GM21717 (cell line): ENCODE measurements around the gene CAB39.

ENCODE experiments used
- ATAC-seq: cut with Tn5 transposase; IDR thresholded peaks from one replicate; pipeline ENCODE4 v1.9.1; 2021; ENCODE audit warnings: mild to moderate bottlenecking, moderate library complexity; ENCODE audit not compliant: unreplicated experiment

The CAB39 gene

DNA sequence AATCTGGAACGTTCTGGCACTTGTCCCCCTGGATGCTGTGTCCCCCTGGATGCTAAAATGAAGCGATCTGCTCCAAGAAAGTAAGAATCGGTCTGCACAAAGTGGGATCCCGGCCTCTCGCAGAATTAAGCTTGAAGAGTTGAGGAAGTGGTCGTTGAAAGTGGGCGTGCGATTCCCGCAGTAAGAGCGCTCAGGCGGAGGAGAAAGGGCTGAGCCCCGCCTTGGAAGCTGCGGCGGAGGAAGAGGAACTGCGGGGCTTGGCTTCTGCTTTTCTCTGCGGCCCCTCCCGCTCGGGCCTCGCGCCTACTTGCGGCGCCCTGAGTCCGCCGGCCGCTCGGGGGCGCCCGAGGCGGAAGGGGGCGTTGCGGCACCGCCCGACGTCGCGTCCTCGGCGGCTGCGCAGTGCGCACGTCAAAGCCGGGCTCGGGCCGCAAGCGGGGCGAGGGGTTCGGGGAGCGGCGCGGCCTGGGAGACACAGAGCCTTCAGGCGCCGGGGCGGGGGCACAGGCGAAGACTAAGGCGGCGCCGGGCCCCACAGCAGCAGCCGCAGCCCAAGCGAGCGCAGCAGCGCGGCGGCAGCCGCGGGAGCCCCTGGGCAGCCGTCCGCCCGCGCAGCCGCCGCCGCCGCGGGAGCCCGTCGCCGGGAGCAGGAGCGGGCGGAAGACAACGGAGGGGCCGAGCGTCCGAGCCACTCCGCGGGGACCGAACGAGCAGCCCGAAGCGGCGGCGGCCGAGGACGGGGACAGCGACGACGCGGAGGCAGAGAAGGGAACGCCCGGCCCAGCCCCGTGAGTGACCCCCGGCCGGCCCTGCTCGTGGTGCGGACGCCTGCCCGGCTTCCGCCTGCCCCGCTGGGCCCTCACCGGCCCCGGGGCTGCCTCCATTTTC lies at the start of gene CAB39:
Gene CAB39, plus strand, starts transcription at position 400 of the 888 bp plus-strand sequence. CDS start 47,160 bp downstream, outside the sequence.
- ATAC-seq: peak; percentile 81

- no peak for ATAC-seq
These were observed 48.5 kb upstream of the CAB39 start for GRCh38 chr2:230664128-230664527.

DNA sequence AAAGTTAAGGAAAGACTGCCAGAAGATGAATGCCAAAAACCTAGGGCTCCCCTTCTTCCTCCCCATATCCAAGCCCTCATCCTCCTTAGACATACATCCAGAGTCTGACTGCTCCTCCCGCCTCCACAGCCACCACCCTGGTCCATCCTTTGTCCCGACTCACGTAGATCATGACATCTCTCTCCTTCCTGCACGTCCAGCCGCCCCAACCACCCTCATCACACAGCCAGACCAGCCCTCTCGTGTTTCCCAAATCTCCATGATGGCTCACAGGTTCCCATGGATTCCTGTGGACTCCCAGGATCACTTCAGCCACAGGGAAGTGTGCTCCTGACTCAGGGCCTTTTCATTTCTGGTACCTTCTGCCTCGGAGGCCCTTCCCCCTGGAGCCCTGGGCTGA lies 47.8 kb upstream of the CAB39 start:
- ATAC-seq: no peak

GRCh38 chr2:230665263-230665691 lies 47.4 kb upstream of the CAB39 start:
- ATAC-seq: no peak

GRCh38 chr2:230666446-230666845 lies 46.2 kb upstream of the CAB39 start:
- no peak for ATAC-seq

DNA sequence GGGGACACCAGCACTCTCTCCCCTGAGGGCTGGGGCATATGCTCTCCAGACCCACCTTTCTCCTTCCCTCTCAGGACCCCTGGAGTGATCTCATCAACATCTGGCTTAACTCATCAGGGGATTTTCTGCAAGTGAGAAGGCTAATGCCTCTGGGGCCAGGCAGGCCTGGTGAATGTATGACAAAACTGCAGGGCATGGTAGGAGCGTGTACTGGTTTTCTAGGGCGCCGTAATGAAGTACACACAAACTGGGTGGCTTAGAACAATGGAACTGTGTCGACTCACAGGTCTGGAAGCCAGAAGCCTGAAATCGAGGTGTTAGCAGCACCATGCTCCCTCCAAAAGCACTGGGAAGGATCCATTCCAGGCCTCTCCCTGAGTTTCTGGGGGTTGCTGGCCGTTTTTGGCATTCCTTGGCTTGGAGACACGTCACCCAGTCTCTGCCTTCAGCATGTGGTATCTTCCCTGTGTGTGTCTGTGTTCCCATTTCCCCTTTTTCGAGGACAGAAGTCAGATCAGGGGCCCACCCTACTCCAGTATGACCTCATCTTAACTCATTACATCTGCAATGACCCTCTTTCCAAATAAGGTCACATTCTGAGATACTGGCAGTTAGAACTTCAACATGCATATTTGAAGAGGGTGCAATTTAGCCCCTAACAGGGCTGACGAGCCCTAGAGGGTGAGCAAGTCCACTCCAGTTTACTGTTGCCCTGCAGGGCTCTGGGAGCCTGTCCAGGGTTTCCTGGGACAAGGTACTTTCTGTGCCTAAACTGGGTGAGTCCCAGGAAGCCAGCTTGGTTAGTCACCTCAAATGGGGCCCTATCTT lies 45.5 kb upstream of the CAB39 start:
- ATAC-seq: no peak

- peak; percentile 64 for ATAC-seq
These were observed 44.3 kb upstream of the CAB39 start for GRCh38 chr2:230668184-230668938.

DNA sequence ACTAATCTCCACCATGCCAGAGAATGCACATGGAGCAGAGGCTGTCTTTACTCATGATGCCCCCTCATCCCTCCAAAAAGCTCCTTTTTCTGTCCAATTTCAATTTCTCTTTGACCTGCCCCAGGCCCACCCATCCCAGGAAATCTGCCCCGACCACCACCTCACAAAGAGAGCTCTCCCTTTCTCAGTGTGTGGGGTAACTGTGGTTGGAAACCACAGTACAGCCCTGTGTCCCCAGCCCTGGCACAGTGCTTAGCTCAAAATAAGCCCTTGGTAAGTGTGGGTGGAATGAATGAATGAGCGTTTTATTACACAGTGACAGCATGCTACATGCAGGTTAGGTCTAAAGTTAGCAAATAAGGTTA lies 43.7 kb upstream of the CAB39 start:
- peak; percentile 31 for ATAC-seq

GRCh38 chr2:230669386-230669950 lies 43.2 kb upstream of the CAB39 start:
- no peak for ATAC-seq

DNA sequence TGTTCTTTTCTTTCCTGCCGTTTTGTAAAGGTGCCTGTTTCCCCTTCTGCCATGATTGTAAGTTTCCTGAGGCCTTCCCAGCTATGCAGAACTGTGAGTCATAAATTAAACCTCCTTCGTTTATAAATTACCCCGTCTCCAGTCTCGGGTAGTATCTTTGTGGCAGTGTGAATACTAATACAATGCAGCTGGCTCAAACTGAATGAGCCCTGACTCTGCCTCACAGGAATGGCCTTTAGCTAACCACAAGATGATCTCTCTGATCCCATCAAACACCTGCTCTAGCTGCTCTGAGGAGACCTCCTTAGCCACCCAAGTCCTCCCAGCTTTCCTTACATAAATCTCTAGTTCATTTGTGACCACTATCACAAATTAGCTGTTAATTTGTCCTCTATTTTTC lies 41.5 kb upstream of the CAB39 start:
- ATAC-seq: no peak

- no peak for ATAC-seq
These were observed 39.8 kb upstream of the CAB39 start for GRCh38 chr2:230672836-230673235.

DNA sequence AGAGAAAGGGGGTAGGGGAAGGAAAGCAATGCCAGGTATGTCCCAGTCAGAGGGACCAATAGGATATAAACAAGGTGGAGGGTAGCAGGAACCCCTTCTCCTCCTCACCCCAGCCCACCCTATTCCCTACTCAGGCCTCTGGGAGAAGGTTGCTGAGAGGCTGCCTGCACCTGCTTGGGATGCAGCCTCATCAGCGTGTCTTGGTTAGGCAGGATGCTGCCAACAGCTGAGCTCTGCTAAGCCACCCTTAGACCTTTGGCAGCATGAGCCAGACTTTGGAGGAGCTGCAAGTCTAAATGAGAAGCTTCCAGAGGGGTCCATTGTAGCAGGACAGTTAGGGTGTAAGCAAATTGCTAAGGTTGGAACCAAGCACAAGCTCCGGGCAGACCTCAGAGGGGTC lies 38.2 kb upstream of the CAB39 start:
- no peak for ATAC-seq

- no peak for ATAC-seq
These were observed 37.5 kb upstream of the CAB39 start for GRCh38 chr2:230674966-230675672.

DNA sequence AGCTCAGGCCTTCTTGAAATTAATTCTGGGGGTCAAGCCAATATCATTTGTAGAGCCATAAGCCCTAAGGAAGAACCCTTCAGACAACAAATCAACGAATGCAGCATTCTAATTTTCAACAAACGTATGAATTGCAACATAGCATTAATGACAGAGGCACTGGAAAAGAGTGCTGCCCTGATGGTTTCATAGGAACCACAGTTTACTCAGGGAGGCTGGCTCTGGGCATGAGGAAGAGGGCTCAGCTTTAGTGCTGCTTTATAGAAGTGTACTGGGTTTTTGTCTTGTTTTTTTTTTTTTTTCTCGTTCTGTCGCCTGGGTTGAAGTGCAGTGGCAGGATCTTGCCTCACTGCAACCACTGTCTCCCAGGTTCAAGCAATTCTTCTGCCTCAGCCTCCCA lies 36.1 kb upstream of the CAB39 start:
- ATAC-seq: no peak

- no peak for ATAC-seq
These were observed 35.3 kb upstream of the CAB39 start for GRCh38 chr2:230677201-230677946.

- no peak for ATAC-seq
These were observed 34.6 kb upstream of the CAB39 start for GRCh38 chr2:230678018-230678417.

- ATAC-seq: no peak
These were observed 34.2 kb upstream of the CAB39 start for GRCh38 chr2:230678451-230678850.

DNA sequence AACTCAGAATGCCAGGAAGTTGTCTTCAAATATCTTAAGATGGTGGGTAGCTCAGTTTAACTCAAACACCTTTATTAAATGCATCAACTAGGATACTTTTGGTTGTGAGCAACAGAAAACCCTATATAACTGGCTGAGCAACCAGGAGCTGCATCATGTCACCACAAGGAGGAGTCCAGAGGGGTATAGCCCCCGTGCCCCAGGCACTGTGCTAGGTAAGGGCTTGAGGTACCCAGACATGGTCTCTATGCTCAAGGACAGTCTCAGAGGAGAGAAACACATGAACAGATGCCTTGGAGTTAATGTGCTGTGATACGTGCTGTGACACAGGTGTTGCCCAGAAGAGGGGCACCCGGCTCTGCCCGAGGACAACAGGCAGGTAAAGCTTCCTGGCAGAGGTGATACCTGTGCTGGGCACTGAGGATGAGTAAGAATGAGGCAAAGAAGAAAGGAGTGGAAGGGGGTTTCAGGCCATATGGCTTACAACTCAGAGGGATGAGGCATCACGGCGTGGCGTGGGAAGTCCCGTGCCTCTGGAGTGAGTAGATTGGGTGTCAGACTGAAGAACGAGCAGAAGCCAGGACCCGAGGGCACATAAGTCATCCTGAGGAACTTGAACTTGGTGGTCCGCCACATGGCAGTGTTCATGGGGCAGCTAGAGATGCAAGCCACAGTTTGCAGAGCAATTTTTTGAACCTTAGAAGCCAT lies 32.0 kb upstream of the CAB39 start:
- no peak for ATAC-seq

DNA sequence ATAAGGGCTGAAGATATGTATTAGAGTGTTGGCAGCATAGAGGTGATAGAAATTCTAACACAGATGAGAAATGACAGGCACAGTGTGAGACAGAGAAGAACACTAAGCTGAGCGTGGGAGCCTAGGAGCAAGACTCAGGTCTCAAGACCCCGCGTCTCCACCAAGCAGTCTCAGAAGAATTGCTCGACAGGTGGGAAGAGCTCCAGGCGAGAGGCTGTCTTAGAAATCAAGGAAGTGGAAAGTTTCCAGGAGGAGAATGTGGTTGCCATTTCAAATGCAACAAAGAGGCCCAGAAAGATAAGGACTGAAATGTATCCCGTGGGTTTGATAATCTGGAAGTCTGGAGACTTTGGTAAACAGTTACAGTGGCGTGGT lies 31.5 kb upstream of the CAB39 start:
- no peak for ATAC-seq
